ENCODE results near the gene PKD2L2. TPM values are rescaled to one million over a fixed set of nuclear protein-coding genes. Genes with fewer than 3 reads are reported as not detected.
A peak's percentile ranks its signal among the peaks of the same experiment; 100 is the strongest.

The PKD2L2 gene
- total and polyA plus RNA-seq, 9 of the 15 experiments (the other 6 are each of a cell fraction or from before 2014, with no cell fraction given), result 0.08 to 0.25 (median 0.11) TPM; not detected in 5

GRCh38 chr5:137888863-137889759, at the start of gene PKD2L2 (continued):
- no peak for TF ChIP-seq PTTG1 (tag; IDR thresholded peaks at IDR 0.05; ENCODE audit: low read depth)
- no peak for TF ChIP-seq TARDBP (IDR thresholded peaks at IDR 0.05)
- TF ChIP-seq NUFIP1 (IDR thresholded peaks at IDR 0.05; ENCODE audit: partially characterized antibody), result no peak
- peak; percentile 76 for TF ChIP-seq CC2D1A (IDR thresholded peaks at IDR 0.05)
- TF ChIP-seq ZNF449 (CRISPR knock-in tag; IDR thresholded peaks at IDR 0.05), result no peak
- no peak for TF ChIP-seq GTF3C2 (IDR thresholded peaks at IDR 0.05; ENCODE audit: borderline replicate concordance, extremely low read depth, insufficient read length)
- no peak for TF ChIP-seq ZNF280B (CRISPR knock-in tag; IDR thresholded peaks at IDR 0.05)
- TF ChIP-seq XRCC3 (IDR thresholded peaks at IDR 0.05), result no peak
- no peak for TF ChIP-seq ZNF609 (CRISPR knock-in tag; IDR thresholded peaks at IDR 0.05; ENCODE audit: borderline replicate concordance)
- TF ChIP-seq SRSF9 (IDR thresholded peaks at IDR 0.05; ENCODE audit: borderline replicate concordance, low read depth, low read length), result no peak
- 0 out of 2 replicates have a peak, but pooled peaks have one; percentile 29 for TF ChIP-seq ZNF121 (CRISPR knock-in tag; conservative IDR thresholded peaks at IDR 0.05)
- TF ChIP-seq FOXP4 (CRISPR knock-in tag; IDR thresholded peaks at IDR 0.05; ENCODE audit: borderline replicate concordance), result no peak
